ENCODE measurements around the gene CHTOP.

The CHTOP gene

GRCh38 chr1:153598309-153599172, 35.3 kb upstream of the CHTOP start (continued):
- TF ChIP-seq, protein P1, sequence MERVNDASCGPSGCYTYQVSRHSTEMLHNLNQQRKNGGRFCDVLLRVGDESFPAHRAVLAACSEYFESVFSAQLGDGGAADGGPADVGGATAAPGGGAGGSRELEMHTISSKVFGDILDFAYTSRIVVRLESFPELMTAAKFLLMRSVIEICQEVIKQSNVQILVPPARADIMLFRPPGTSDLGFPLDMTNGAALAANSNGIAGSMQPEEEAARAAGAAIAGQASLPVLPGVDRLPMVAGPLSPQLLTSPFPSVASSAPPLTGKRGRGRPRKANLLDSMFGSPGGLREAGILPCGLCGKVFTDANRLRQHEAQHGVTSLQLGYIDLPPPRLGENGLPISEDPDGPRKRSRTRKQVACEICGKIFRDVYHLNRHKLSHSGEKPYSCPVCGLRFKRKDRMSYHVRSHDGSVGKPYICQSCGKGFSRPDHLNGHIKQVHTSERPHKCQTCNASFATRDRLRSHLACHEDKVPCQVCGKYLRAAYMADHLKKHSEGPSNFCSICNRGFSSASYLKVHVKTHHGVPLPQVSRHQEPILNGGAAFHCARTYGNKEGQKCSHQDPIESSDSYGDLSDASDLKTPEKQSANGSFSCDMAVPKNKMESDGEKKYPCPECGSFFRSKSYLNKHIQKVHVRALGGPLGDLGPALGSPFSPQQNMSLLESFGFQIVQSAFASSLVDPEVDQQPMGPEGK (CRISPR knock-in tag; IDR thresholded peaks at IDR 0.05; ENCODE audit: borderline replicate concordance), result no peak

- TF ChIP-seq POU6F1 (CRISPR knock-in tag; IDR thresholded peaks at IDR 0.05; ENCODE audit: borderline replicate concordance, low read depth) (no peak), OSR1 (CRISPR knock-in tag; IDR thresholded peaks at IDR 0.05) (no peak), PPARA (CRISPR knock-in tag; IDR thresholded peaks at IDR 0.05; ENCODE audit: borderline replicate concordance) (no peak), ARNTL (CRISPR knock-in tag; IDR thresholded peaks at IDR 0.05; ENCODE audit: borderline replicate concordance, low read depth) (no peak), ZNF8 (CRISPR knock-in tag; IDR thresholded peaks at IDR 0.05) (no peak), CSDC2 (CRISPR knock-in tag; IDR thresholded peaks at IDR 0.05) (no peak), ZNF565 (CRISPR knock-in tag; conservative IDR thresholded peaks at IDR 0.05; ENCODE audit: low read depth) (no peak), TCF4 (CRISPR knock-in tag; IDR thresholded peaks at IDR 0.05; ENCODE audit: borderline replicate concordance) (no peak), BACH2 (CRISPR knock-in tag; IDR thresholded peaks at IDR 0.05; ENCODE audit: borderline replicate concordance) (no peak), SNAI2 (CRISPR knock-in tag; IDR thresholded peaks at IDR 0.05) (no peak), ZC3H10 (CRISPR knock-in tag; IDR thresholded peaks at IDR 0.05) (no peak)
- TF ChIP-seq, protein P1 (CRISPR knock-in tag; IDR thresholded peaks at IDR 0.05; ENCODE audit: borderline replicate concordance), result no peak
- TF ChIP-seq, protein P2, sequence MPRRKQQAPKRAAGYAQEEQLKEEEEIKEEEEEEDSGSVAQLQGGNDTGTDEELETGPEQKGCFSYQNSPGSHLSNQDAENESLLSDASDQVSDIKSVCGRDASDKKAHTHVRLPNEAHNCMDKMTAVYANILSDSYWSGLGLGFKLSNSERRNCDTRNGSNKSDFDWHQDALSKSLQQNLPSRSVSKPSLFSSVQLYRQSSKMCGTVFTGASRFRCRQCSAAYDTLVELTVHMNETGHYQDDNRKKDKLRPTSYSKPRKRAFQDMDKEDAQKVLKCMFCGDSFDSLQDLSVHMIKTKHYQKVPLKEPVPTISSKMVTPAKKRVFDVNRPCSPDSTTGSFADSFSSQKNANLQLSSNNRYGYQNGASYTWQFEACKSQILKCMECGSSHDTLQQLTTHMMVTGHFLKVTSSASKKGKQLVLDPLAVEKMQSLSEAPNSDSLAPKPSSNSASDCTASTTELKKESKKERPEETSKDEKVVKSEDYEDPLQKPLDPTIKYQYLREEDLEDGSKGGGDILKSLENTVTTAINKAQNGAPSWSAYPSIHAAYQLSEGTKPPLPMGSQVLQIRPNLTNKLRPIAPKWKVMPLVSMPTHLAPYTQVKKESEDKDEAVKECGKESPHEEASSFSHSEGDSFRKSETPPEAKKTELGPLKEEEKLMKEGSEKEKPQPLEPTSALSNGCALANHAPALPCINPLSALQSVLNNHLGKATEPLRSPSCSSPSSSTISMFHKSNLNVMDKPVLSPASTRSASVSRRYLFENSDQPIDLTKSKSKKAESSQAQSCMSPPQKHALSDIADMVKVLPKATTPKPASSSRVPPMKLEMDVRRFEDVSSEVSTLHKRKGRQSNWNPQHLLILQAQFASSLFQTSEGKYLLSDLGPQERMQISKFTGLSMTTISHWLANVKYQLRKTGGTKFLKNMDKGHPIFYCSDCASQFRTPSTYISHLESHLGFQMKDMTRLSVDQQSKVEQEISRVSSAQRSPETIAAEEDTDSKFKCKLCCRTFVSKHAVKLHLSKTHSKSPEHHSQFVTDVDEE (CRISPR knock-in tag; IDR thresholded peaks at IDR 0.05), result no peak
- TF ChIP-seq, protein P3, sequence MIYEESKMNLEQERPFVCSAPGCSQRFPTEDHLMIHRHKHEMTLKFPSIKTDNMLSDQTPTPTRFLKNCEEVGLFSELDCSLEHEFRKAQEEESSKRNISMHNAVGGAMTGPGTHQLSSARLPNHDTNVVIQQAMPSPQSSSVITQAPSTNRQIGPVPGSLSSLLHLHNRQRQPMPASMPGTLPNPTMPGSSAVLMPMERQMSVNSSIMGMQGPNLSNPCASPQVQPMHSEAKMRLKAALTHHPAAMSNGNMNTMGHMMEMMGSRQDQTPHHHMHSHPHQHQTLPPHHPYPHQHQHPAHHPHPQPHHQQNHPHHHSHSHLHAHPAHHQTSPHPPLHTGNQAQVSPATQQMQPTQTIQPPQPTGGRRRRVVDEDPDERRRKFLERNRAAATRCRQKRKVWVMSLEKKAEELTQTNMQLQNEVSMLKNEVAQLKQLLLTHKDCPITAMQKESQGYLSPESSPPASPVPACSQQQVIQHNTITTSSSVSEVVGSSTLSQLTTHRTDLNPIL (CRISPR knock-in tag; IDR thresholded peaks at IDR 0.05; ENCODE audit: low read depth), result no peak
- ATAC-seq, result no peak
Measured at GRCh38 chr1:153599847-153600246, 34.0 kb upstream of the CHTOP start.

GRCh38 chr1:153602749-153603148, 31.1 kb upstream of the CHTOP start:
- TF ChIP-seq CSDC2 (CRISPR knock-in tag; IDR thresholded peaks at IDR 0.05) (no peak), ARNTL (CRISPR knock-in tag; IDR thresholded peaks at IDR 0.05; ENCODE audit: borderline replicate concordance, low read depth) (no peak), TCF4 (CRISPR knock-in tag; IDR thresholded peaks at IDR 0.05; ENCODE audit: borderline replicate concordance) (no peak), PPARA (CRISPR knock-in tag; IDR thresholded peaks at IDR 0.05; ENCODE audit: borderline replicate concordance) (no peak), SNAI2 (CRISPR knock-in tag; IDR thresholded peaks at IDR 0.05) (no peak), ZNF565 (CRISPR knock-in tag; conservative IDR thresholded peaks at IDR 0.05; ENCODE audit: low read depth) (no peak), ZNF8 (CRISPR knock-in tag; IDR thresholded peaks at IDR 0.05) (no peak), RARB (CRISPR knock-in tag; IDR thresholded peaks at IDR 0.05) (no peak), ZFP30 (CRISPR knock-in tag; IDR thresholded peaks at IDR 0.05) (no peak)
- TF ChIP-seq, protein P1 (CRISPR knock-in tag; IDR thresholded peaks at IDR 0.05; ENCODE audit: borderline replicate concordance), result no peak
- TF ChIP-seq, protein P3 (CRISPR knock-in tag; IDR thresholded peaks at IDR 0.05; ENCODE audit: low read depth), result no peak
- ATAC-seq, result no peak
